LNCAP (cell line): Measurements from ENCODE around the gene ZNF365.

ENCODE experiments used
- TF ChIP-seq, protein P1 (sequence below): fragments of 450-650 bp; IDR thresholded peaks from 2 replicates; pipeline ENCODE4 v1.5.1; 2017; ENCODE audit warnings: mild to moderate bottlenecking

Gene ZNF365

GRCh38 chr10:62373995-62374861 is at the start of gene ZNF365:
TSS of gene ZNF365 (plus strand) at chr10:62374369. CDS start at chr10:62376194, 1,825 bp downstream.
- TF ChIP-seq, protein P1, sequence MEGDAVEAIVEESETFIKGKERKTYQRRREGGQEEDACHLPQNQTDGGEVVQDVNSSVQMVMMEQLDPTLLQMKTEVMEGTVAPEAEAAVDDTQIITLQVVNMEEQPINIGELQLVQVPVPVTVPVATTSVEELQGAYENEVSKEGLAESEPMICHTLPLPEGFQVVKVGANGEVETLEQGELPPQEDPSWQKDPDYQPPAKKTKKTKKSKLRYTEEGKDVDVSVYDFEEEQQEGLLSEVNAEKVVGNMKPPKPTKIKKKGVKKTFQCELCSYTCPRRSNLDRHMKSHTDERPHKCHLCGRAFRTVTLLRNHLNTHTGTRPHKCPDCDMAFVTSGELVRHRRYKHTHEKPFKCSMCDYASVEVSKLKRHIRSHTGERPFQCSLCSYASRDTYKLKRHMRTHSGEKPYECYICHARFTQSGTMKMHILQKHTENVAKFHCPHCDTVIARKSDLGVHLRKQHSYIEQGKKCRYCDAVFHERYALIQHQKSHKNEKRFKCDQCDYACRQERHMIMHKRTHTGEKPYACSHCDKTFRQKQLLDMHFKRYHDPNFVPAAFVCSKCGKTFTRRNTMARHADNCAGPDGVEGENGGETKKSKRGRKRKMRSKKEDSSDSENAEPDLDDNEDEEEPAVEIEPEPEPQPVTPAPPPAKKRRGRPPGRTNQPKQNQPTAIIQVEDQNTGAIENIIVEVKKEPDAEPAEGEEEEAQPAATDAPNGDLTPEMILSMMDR: peak; percentile 18; the same call in 1 of the 2 replicates

DNA sequence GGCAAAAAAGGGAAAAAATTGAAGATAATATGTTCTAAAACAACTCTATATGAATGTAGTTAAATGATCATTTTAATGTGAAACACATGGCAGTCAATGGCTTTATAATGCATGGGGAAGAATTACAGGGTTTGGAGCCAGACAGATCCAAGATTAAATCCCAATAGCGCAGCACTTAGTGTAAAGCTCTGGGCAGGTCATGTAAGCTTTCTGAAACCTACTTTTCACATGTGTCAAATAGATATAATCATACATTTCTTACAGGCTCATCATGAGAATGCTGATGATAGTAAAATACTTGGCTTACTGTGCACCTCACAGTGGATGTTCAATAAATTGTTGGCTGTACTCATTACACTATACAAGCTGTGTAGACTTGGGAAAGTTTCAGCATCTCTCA is 48.0 kb upstream of the ZNF365 start:
- TF ChIP-seq, protein P1: no peak

DNA sequence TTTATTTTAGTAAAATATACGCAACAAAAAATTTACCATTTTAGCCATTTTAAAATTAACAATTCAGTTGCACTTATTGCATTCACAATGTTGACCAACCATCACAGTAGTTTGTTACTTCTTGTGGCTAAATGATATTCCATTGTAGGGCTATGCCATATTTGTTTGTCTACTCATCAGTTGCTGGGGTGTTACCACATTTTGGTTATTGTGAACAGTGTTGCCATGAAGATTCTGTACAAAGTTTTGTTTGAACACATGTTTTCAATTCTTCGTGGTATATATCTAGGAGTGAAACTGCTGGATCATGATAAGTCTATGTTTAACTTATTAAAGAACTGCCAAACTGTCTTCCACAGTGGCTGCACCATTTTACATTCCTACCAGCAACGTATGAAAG is 46.3 kb upstream of the ZNF365 start:
- TF ChIP-seq, protein P1: no peak

DNA sequence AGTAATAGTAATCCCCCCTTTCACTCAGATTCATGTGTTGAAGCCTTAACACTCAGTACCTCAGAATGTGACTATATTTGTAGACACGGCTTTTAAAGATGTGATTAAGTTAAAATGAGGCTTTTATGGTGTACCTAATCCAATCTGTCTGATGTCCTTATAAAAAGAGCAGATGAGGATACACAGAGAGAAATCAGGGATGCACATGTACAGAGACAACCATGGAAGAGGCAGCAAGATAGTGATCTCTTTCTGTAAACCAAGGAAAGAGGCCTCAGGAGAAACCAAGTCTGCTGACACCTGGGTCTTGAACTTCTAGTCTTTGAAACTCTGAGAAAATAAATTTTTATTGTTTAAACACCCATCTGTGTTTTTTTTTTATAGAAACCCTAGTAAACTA is 44.0 kb upstream of the ZNF365 start:
- TF ChIP-seq, protein P1: no peak

- TF ChIP-seq, protein P1: no peak
Observed at GRCh38 chr10:62332406-62332805, 41.8 kb upstream of the ZNF365 start.

GRCh38 chr10:62333135-62333889 is 40.9 kb upstream of the ZNF365 start:
- TF ChIP-seq, protein P1: no peak

- TF ChIP-seq, protein P1: no peak
Observed at GRCh38 chr10:62333988-62334682, 40.0 kb upstream of the ZNF365 start.
